NCI-H128 (cell line): Measurements from ENCODE around the gene M6PR.
"Not testable (repeated sequence)": the region's sequence is repeated elsewhere in the genome, so short reads cannot be mapped to it uniquely, and the experiment has no call there.

ENCODE experiments used
- DNase-seq: peaks from one replicate; lab custom pipeline; 2025; ENCODE audit not compliant: unreplicated experiment; lab: John Stamatoyannopoulos, UW

The M6PR gene

GRCh38 chr12:8914033-8914715 is 35.3 kb downstream of the M6PR start, which contains the start of gene PHC1:
PHC1 (plus strand) TSS chr12:8914509; CDS start chr12:8917678, 3,169 bp downstream.
- peak; percentile 74 for DNase-seq

GRCh38 chr12:8913702-8914032 is 35.8 kb downstream of the M6PR start:
- DNase-seq = peak; percentile 60

GRCh38 chr12:8912914-8913313 is 36.5 kb downstream of the M6PR start:
- no peak for DNase-seq

- no peak for DNase-seq
Observed at GRCh38 chr12:8911606-8912268, 37.7 kb downstream of the M6PR start.

- no peak for DNase-seq
Observed at GRCh38 chr12:8909752-8910151, 39.7 kb downstream of the M6PR start.

- DNase-seq = no peak
Observed at GRCh38 chr12:8907513-8907912, 41.9 kb downstream of the M6PR start.

GRCh38 chr12:8906266-8907180 is 42.9 kb downstream of the M6PR start:
- DNase-seq = no peak

GRCh38 chr12:8905546-8905945 is 43.9 kb downstream of the M6PR start:
- DNase-seq = no peak

- DNase-seq = no peak
Observed at GRCh38 chr12:8904665-8905064, 44.8 kb downstream of the M6PR start.

GRCh38 chr12:8903646-8904045 is 45.8 kb downstream of the M6PR start:
- no peak for DNase-seq

GRCh38 chr12:8902703-8903102 is 46.7 kb downstream of the M6PR start:
- DNase-seq = not testable (repeated sequence)

GRCh38 chr12:8899830-8900229 is 49.6 kb downstream of the M6PR start:
- no peak for DNase-seq

GRCh38 chr12:8897081-8897480 is 52.4 kb downstream of the M6PR start:
- no peak for DNase-seq

GRCh38 chr12:8894986-8895385 is 54.5 kb downstream of the M6PR start:
- no peak for DNase-seq

GRCh38 chr12:8894378-8894777 is 55.1 kb downstream of the M6PR start:
- DNase-seq = no peak

- no peak for DNase-seq
Observed at GRCh38 chr12:8891976-8892375, 57.5 kb downstream of the M6PR start.
